MCF 10A (cell line): ENCODE results near the gene ARHGAP23. TPM values are rescaled to one million over a fixed set of nuclear protein-coding genes. Genes with fewer than 3 reads are reported as not detected.
"Not testable (repeated sequence)": the region's sequence is repeated elsewhere in the genome, so short reads cannot be mapped to it uniquely, and the experiment has no call there.

ENCODE experiments used
- BruUV-seq: library from RNA; stranded (reverse); fragments of 400-500 nt; replicated peaks from 2 replicates; lab custom pipeline; 2021; lab: Mats Ljungman, UMichigan
- CTCF ChIA-PET: fragments of 300-600 bp; sonication (Branson Sonifier 250); formaldehyde crosslinking; extraction: SDS; loops from one replicate; lab custom pipeline; 2021; ENCODE audit warnings: antibody characterized with exemption, inconsistent platforms; lab: Yijun Ruan, JAX
- POLR2A ChIA-PET: fragments of 300-600, 350-650 bp; sonication (Branson Sonifier 250); formaldehyde crosslinking; extraction: SDS; loops from one replicate; lab custom pipeline; 2020; ENCODE audit warnings: antibody characterized with exemption, inconsistent platforms; lab: Yijun Ruan, JAX
- DNase-seq: peaks from one replicate; pipeline ENCODE4 v3.0.0-alpha.2; 2018; ENCODE audit not compliant: unreplicated experiment
- H3K27ac Mint-ChIP-seq: one replicate; pipeline ENCODE4 v1.8.0; 2022; ENCODE audit warnings: mild to moderate bottlenecking, low read depth, mixed read lengths; ENCODE audit not compliant: unreplicated experiment
- H3K27me3 Mint-ChIP-seq: one replicate; pipeline ENCODE4 v1.8.0; 2022; ENCODE audit warnings: mixed read lengths; ENCODE audit not compliant: insufficient read depth, unreplicated experiment
- H3K36me3 Mint-ChIP-seq: one replicate; pipeline ENCODE4 v1.8.0; 2022; ENCODE audit warnings: mild to moderate bottlenecking, moderate library complexity, mixed read lengths; ENCODE audit not compliant: insufficient read depth, unreplicated experiment
- H3K4me1 Mint-ChIP-seq: one replicate; pipeline ENCODE4 v1.8.0; 2022; ENCODE audit warnings: mixed read lengths; ENCODE audit not compliant: insufficient read depth, unreplicated experiment
- H3K4me3 Mint-ChIP-seq: one replicate; pipeline ENCODE4 v1.8.0; 2022; ENCODE audit warnings: mild to moderate bottlenecking, moderate library complexity, mixed read lengths; ENCODE audit not compliant: unreplicated experiment
- H3K9me3 Mint-ChIP-seq: one replicate; pipeline ENCODE4 v1.8.0; 2022; ENCODE audit warnings: mixed read lengths; ENCODE audit not compliant: unreplicated experiment
- CTCF ChIP-seq: fragments of 200-600 bp; IDR thresholded peaks from one replicate; pipeline ENCODE4 v1.8.0; 2022; ENCODE audit warnings: antibody characterized with exemption, mild to moderate bottlenecking; ENCODE audit not compliant: unreplicated experiment
- intact Hi-C: fragments of 100-400 bp; cut with micrococcal nuclease; formaldehyde crosslinking; loops from 2 replicates; pipeline ENCODE4 v1.14.1; 2022
- total RNA-seq: library from RNA; stranded (reverse); gene quantifications from 2 replicates; pipeline ENCODE4 v1.2.3, GENCODE V29; 2022

The ARHGAP23 gene
- total RNA-seq, 1 experiment from 2014 or later, result 23.2 TPM

GRCh38 chr17:38431346-38432145 lies 3.3 kb downstream of the ARHGAP23 start:
- H3K27me3 Mint-ChIP-seq, result no peaks in the 10 kb centered on the region
- CTCF ChIA-PET, result interaction anchor here (0.9 to 1.5 kb wide), 2 partner anchors 8 to 83 kb away, joined by 3 to 6 read pairs; no protein-coding TSS in a partner anchor
- TF ChIP-seq CTCF, result no peak
- no peak overlapping the region for H3K4me3 Mint-ChIP-seq
- POLR2A ChIA-PET, result no interaction called here
- intact Hi-C loops, result no loop called here
- no TSS peak for BruUV-seq
- DNase-seq, result no peak
- H3K9me3 Mint-ChIP-seq, result no peaks in the 10 kb centered on the region
- peaks cover 15% of the 10 kb centered on the region for H3K4me1 Mint-ChIP-seq
- H3K36me3 Mint-ChIP-seq, result no peaks in the 10 kb centered on the region
- H3K27ac Mint-ChIP-seq, result no peak overlapping the region

- CTCF ChIA-PET, result interaction anchor here (0.6 to 0.7 kb wide), 4 partner anchors 9 to 125 kb away, joined by 3 read pairs; no protein-coding TSS in a partner anchor
- Mint-ChIP-seq H3K4me3 (no peak overlapping the region), H3K36me3 (no peaks in the 10 kb centered on the region), H3K27ac (no peak overlapping the region), H3K9me3 (no peaks in the 10 kb centered on the region), H3K4me1 (peaks cover 9% of the 10 kb centered on the region), H3K27me3 (no peaks in the 10 kb centered on the region)
- no peak for TF ChIP-seq CTCF
- BruUV-seq, result no TSS peak
- intact Hi-C loops, result no loop called here
- POLR2A ChIA-PET, result interaction anchor here (0.9 kb wide), 1 partner anchor 9 kb away, joined by 3 read pairs; no protein-coding TSS in a partner anchor
- no peak for DNase-seq
These were observed 6.0 kb downstream of the ARHGAP23 start for GRCh38 chr17:38434178-38434665.

GRCh38 chr17:38435795-38436194 lies 7.5 kb downstream of the ARHGAP23 start:
- Mint-ChIP-seq H3K4me3 (no peak overlapping the region), H3K36me3 (no peaks in the 10 kb centered on the region), H3K27ac (no peak overlapping the region), H3K4me1 (no peaks in the 10 kb centered on the region), H3K27me3 (no peaks in the 10 kb centered on the region), H3K9me3 (no peaks in the 10 kb centered on the region)
- no peak for DNase-seq
- ChIA-PET POLR2A (no interaction called here), CTCF (no interaction called here)
- no TSS peak for BruUV-seq
- TF ChIP-seq CTCF, result no peak
- intact Hi-C loops, result no loop called here

GRCh38 chr17:38436386-38436785 lies 8.1 kb downstream of the ARHGAP23 start:
- intact Hi-C loops, result no loop called here
- ChIA-PET POLR2A (no interaction called here), CTCF (no interaction called here)
- no peaks in the 10 kb centered on the region for H3K36me3 Mint-ChIP-seq
- no peak overlapping the region for H3K4me3 Mint-ChIP-seq
- BruUV-seq, result no TSS peak
- no peaks in the 10 kb centered on the region for H3K4me1 Mint-ChIP-seq
- DNase-seq, result no peak
- no peaks in the 10 kb centered on the region for H3K27me3 Mint-ChIP-seq
- TF ChIP-seq CTCF, result no peak
- no peak overlapping the region for H3K27ac Mint-ChIP-seq
- no peaks in the 10 kb centered on the region for H3K9me3 Mint-ChIP-seq

- BruUV-seq, H3K4me1 Mint-ChIP-seq, intact Hi-C loops, POLR2A ChIA-PET, DNase-seq, H3K9me3 Mint-ChIP-seq, H3K27me3 Mint-ChIP-seq, H3K4me3 Mint-ChIP-seq, H3K27ac Mint-ChIP-seq, H3K36me3 Mint-ChIP-seq: not testable (repeated sequence)
- CTCF ChIA-PET, result interaction anchor here (0.6 to 1.5 kb wide), 3 partner anchors 14 to 325 kb away, joined by 3 to 6 read pairs (median 4); no protein-coding TSS in a partner anchor
These were observed 9.0 kb downstream of the ARHGAP23 start for GRCh38 chr17:38437313-38437712.
